Thyroid gland (tissue), 4 donors: ENCODE results near the gene ICE2.

Experiments
- POLR2A ChIP-seq, 2 donors: fragments of 450-650 bp; IDR thresholded peaks; one replicate each; pipeline ENCODE4 v1.6.1; 2017; ENCODE audit warnings: antibody characterized with exemption in 2 of 2, mild to moderate bottlenecking in 2 of 2, moderate library complexity in 1 of 2
- TF ChIP-seq, protein P1 (sequence below), 6 experiments: fragments of 200-600 bp in 3 of 6; fragments of 450-650 bp in 3 of 6; sonication (generic) in 3 of 6; IDR thresholded peaks; one replicate each; pipeline ENCODE4 v1.5.1; 2016 to 2019; ENCODE audit warnings: antibody characterized with exemption in 6 of 6, mild to moderate bottlenecking in 2 of 6, inconsistent platforms in 1 of 6, moderate library complexity in 1 of 6

DNA sequence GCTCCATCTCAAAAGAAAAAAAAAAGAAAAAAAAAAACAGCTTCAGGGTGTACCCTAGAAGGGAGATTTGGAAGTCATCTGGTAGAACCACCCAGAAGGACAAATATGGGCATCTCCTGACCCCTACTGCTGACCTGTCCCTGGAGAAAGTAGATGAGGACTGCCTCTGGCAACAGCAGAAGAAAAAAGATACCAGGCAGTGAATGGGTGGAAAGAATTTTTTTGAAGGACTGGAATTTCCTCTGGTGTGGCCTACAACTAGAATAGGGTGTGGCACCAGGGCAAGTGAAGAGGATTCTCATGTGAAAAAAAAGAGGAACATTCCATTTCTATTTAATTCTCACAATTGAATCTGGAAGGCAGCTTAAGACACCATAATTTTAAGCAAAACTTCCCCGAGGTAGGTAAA is 84.2 kb downstream of the ICE2 start:
- TF ChIP-seq, protein P1, sequence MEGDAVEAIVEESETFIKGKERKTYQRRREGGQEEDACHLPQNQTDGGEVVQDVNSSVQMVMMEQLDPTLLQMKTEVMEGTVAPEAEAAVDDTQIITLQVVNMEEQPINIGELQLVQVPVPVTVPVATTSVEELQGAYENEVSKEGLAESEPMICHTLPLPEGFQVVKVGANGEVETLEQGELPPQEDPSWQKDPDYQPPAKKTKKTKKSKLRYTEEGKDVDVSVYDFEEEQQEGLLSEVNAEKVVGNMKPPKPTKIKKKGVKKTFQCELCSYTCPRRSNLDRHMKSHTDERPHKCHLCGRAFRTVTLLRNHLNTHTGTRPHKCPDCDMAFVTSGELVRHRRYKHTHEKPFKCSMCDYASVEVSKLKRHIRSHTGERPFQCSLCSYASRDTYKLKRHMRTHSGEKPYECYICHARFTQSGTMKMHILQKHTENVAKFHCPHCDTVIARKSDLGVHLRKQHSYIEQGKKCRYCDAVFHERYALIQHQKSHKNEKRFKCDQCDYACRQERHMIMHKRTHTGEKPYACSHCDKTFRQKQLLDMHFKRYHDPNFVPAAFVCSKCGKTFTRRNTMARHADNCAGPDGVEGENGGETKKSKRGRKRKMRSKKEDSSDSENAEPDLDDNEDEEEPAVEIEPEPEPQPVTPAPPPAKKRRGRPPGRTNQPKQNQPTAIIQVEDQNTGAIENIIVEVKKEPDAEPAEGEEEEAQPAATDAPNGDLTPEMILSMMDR (IDR thresholded peaks at IDR 0.05) = no peak
- TF ChIP-seq POLR2A (IDR thresholded peaks at IDR 0.05) = no peak
